K562 (cell line): ENCODE results near the gene PARD3. TPM values are rescaled to one million over a fixed set of nuclear protein-coding genes. Genes with fewer than 3 reads are reported as not detected.

Experiments used
- ATAC-seq: fragments of 200-7000 bp; cut with Tn5 transposase; 3 replicates; pipeline ENCODE4 v1.9.1; 2020; ENCODE audit warnings: moderate library complexity
- BruUV-seq: library from RNA; stranded (reverse); fragments of 400-500 nt; replicated peaks from 2 replicates; lab custom pipeline; 2021; lab: Mats Ljungman, UMichigan
- CTCF ChIA-PET: fragments of 300-600 bp; formaldehyde crosslinking; extraction: SDS; loops from one replicate; lab custom pipeline; 2021; ENCODE audit warnings: low intra/inter-chr PET ratio; lab: Yijun Ruan, JAX
- POLR2A ChIA-PET: fragments of 300-600, 350-650 bp; sonication (Branson Sonifier 250); formaldehyde crosslinking; extraction: SDS; loops from one replicate; lab custom pipeline; 2021; ENCODE audit warnings: antibody characterized with exemption, inconsistent platforms; lab: Yijun Ruan, JAX
- DNase-seq, 4 experiments: peaks; one replicate each; pipeline versions ENCODE4 v3.0.0 to v3.0.0-alpha.2; 2011 to 2018; ENCODE audit warnings: low spot score in 3 of 4, mixed read lengths in 3 of 4; ENCODE audit errors: extremely low read depth in 1 of 4
- FAIRE-seq: peaks from 2 replicates; lab custom pipeline; 2011; peaks lifted over from hg19 to GRCh38; lab: Jason Lieb, UNC
- H2AFZ ChIP-seq: 2 replicates; pipeline ENCODE4 v1.6.0; 2011; ENCODE audit warnings: low read depth, low read length, control low read depth, inconsistent platforms
- H3K27ac ChIP-seq: fragments of 200-600 bp; 3 replicates; pipeline ENCODE4 v1.8.0; 2011; ENCODE audit warnings: low read depth, mild to moderate bottlenecking, control low read depth, inconsistent platforms, low read length, moderate library complexity, mixed read lengths; ENCODE audit errors: extremely low read depth
- H3K27me3 ChIP-seq, 2 experiments: fragments of 300-600 bp in 1 of 2; 2 replicates in 1 of 2; 3 replicates in 1 of 2; pipeline versions ENCODE4 v1.6.0 to v1.8.0; 2011; ENCODE audit warnings: inconsistent platforms in 2 of 2, low read length in 2 of 2, mild to moderate bottlenecking in 1 of 2, mixed read lengths in 1 of 2, moderate library complexity in 1 of 2; ENCODE audit not compliant: control insufficient read depth in 2 of 2, insufficient read depth in 2 of 2
- H3K36me3 ChIP-seq: fragments of 300-600 bp; 3 replicates; pipeline ENCODE4 v1.8.0; 2011; ENCODE audit warnings: mild to moderate bottlenecking, low read length, inconsistent platforms; ENCODE audit not compliant: control insufficient read depth, insufficient read depth
- H3K4me1 ChIP-seq, 2 experiments: fragments of 200-600 bp in 1 of 2; replicated peaks in 1 of 2; 2 replicates in 1 of 2; 3 replicates in 1 of 2; pipeline versions ENCODE4 v1.5.1 to v1.8.0; 2011; ENCODE audit warnings: inconsistent platforms in 2 of 2, low read length in 2 of 2, mild to moderate bottlenecking in 1 of 2, mixed read lengths in 1 of 2, moderate library complexity in 1 of 2; ENCODE audit not compliant: control insufficient read depth in 2 of 2, insufficient read depth in 2 of 2
- H3K4me2 ChIP-seq: 2 replicates; pipeline ENCODE4 v1.6.1; 2011; ENCODE audit warnings: low read length, control low read depth, inconsistent platforms, mixed read lengths; ENCODE audit not compliant: insufficient read depth
- H3K4me3 ChIP-seq: fragments of 200-600 bp; sonication (generic), shearing (Covaris generic); 2 replicates; pipeline ENCODE4 v1.5.1; 2016; ENCODE audit warnings: control low read depth, inconsistent platforms
- H3K79me2 ChIP-seq: fragments of 200-600 bp; 3 replicates; pipeline ENCODE4 v1.8.0; 2011; ENCODE audit warnings: low read length, inconsistent platforms; ENCODE audit not compliant: control insufficient read depth, insufficient read depth
- H3K9ac ChIP-seq, 2 experiments: 2 replicates each; pipeline versions ENCODE4 v1.6.0 to v1.6.1; 2011; ENCODE audit warnings: low read depth in 2 of 2, low read length in 2 of 2, control low read depth in 1 of 2, inconsistent platforms in 1 of 2, mild to moderate bottlenecking in 1 of 2, mixed read lengths in 1 of 2; ENCODE audit not compliant: insufficient read depth in 1 of 2
- H3K9me1 ChIP-seq: one replicate; pipeline ENCODE4 v1.6.0; 2011; ENCODE audit warnings: inconsistent platforms, mild to moderate bottlenecking, low read length, moderate library complexity; ENCODE audit not compliant: control insufficient read depth, insufficient read depth
- H3K9me3 ChIP-seq: replicated peaks from 2 replicates; pipeline ENCODE4 v1.5.1; 2011; ENCODE audit warnings: low read depth, low read length, inconsistent platforms; ENCODE audit not compliant: control insufficient read depth, insufficient read depth
- H4K20me1 ChIP-seq: replicated peaks from 2 replicates; pipeline ENCODE4 v1.6.1; 2011; ENCODE audit warnings: low read length, inconsistent platforms, mixed read lengths; ENCODE audit not compliant: control insufficient read depth, insufficient read depth
- ATF2 ChIP-seq: sonication (generic); formaldehyde crosslinking; IDR thresholded peaks from 2 replicates; pipeline ENCODE4 v1.8.1; 2022; ENCODE audit warnings: missing genetic modification reagents
- C11orf30 ChIP-seq: fragments of 450-650 bp; IDR thresholded peaks from 2 replicates; pipeline ENCODE4 v1.6.1; 2016; ENCODE audit warnings: low read depth, mild to moderate bottlenecking
- CBX5 ChIP-seq: IDR thresholded peaks from 2 replicates; pipeline ENCODE4 v1.6.1; 2014; ENCODE audit warnings: low read depth, borderline replicate concordance
- KAT8 ChIP-seq: fragments of 450-650 bp; IDR thresholded peaks from 2 replicates; pipeline ENCODE4 v1.6.1; 2016; ENCODE audit warnings: low read depth, mild to moderate bottlenecking
- MITF ChIP-seq: IDR thresholded peaks from 2 replicates; pipeline ENCODE4 v1.6.1; 2014; ENCODE audit warnings: antibody characterized with exemption
- TCF15 ChIP-seq: fragments of 250-450 bp; sonication (Bioruptor Pico); IDR thresholded peaks from 2 replicates; pipeline ENCODE4 v1.8.0; 2022; ENCODE audit warnings: moderate library complexity, mild to moderate bottlenecking, inconsistent platforms
- THRAP3 ChIP-seq: fragments of 450-650 bp; IDR thresholded peaks from 2 replicates; pipeline ENCODE4 v1.6.1; 2016; ENCODE audit warnings: mild to moderate bottlenecking, inconsistent platforms, borderline replicate concordance
- WHSC1 ChIP-seq: IDR thresholded peaks from one replicate; pipeline ENCODE4 v1.6.1; 2012; ENCODE audit warnings: low read length, control low read depth, inconsistent platforms
- ZNF121 ChIP-seq: sonication (generic); formaldehyde crosslinking; conservative IDR thresholded peaks from 2 replicates; pipeline ENCODE4 v1.8.0; 2022; ENCODE audit warnings: missing genetic modification reagents
- ZNF324 ChIP-seq: fragments of 250-450 bp; sonication (Bioruptor Pico); IDR thresholded peaks from 2 replicates; pipeline ENCODE4 v1.4.0; 2020; ENCODE audit warnings: mild to moderate bottlenecking
- ZNF717 ChIP-seq: fragments of 250-450 bp; sonication (Bioruptor Pico); IDR thresholded peaks from 2 replicates; pipeline ENCODE4 v1.5.0; 2021
- ZNF76 ChIP-seq: fragments of 250-450 bp; sonication (Bioruptor Pico); IDR thresholded peaks from 2 replicates; pipeline ENCODE4 v1.4.0; 2020; ENCODE audit warnings: mild to moderate bottlenecking, moderate library complexity, borderline replicate concordance
- WGBS: fragments of 100-300 bp; shearing (Covaris generic); methylation state at CpG from one replicate; pipeline ENCODE4 v1.1.6; 2016; ENCODE audit warnings: low coverage, mixed read lengths; ENCODE audit not compliant: insufficient coverage; ENCODE audit errors: missing lambda C conversion rate; 5-methylcytosine and 5-hydroxymethylcytosine counted together
- in situ Hi-C: fragments of 300-500 bp; cut with MboI; formaldehyde crosslinking; loops from 4 replicates; pipeline ENCODE4 v1.15.0; 2018; ENCODE audit warnings: inconsistent platforms, mixed read lengths
- intact Hi-C: fragments of 100-400 bp; cut with micrococcal nuclease; formaldehyde crosslinking; loops from 2 replicates; pipeline ENCODE4 v1.14.2; 2022
- polyA plus RNA-seq, 8 experiments: library from polyadenylated mRNA; depleted of rRNA in 4 of 8; stranded (reverse) in 5 of 8; unstranded in 3 of 8; fragments of >200 nt; fragmentation: Nextera tagmentation in 2 of 8; fragmentation: Illumina TruSeq in 1 of 8; extraction: Ambion mirVana in 2 of 8; extraction: Trizol in 1 of 8; gene quantifications; 2 replicates each; pipeline versions ENCODE4 v1.2.1 to v1.2.3, GENCODE V29; 2011 to 2014; ENCODE audit warnings: inconsistent platforms in 1 of 8, missing spikeins in 1 of 8
- total RNA-seq, 7 experiments: library from RNA; depleted of rRNA in 6 of 7; stranded (reverse); fragments of >200 nt in 6 of 7; fragmentation: Illumina TruSeq in 2 of 7; extraction: Trizol in 2 of 7; gene quantifications; 2 replicates each; pipeline versions ENCODE4 v1.2.1 to v1.2.3, GENCODE V29; 2011 to 2021; ENCODE audit warnings: low replicate concordance in 1 of 7

PARD3 gene
- total and polyA plus RNA-seq, 9 of the 15 experiments (the other 6 are each of a cell fraction or from before 2014, with no cell fraction given), result 2.7 to 11.7 (median 7.7) TPM

GRCh38 chr10:34677132-34677531 is 138.0 kb downstream of the PARD3 start:
- CTCF ChIA-PET, result no interaction called here
- no peak overlapping the region for H3K4me3 ChIP-seq
- no TSS peak for BruUV-seq

GRCh38 chr10:34674176-34674575 is 140.9 kb downstream of the PARD3 start:
- no peaks in the 10 kb centered on the region; the same call in 1 of the 2 replicates for H4K20me1 ChIP-seq
- intact Hi-C loops, result no loop called here
- ATAC-seq (no peak), DNase-seq (no peak)
- no peaks in the 10 kb centered on the region for H3K9me3 ChIP-seq
- H3K4me1 ChIP-seq, result 0 out of 5 replicates have a peak, but pooled peaks cover 0 to 3% of the 10 kb centered on the region in 2 experiments
- no peaks in the 10 kb centered on the region for H3K36me3 ChIP-seq
- TF ChIP-seq THRAP3 (no peak), CBX5 (no peak), TCF15 (CRISPR knock-in tag) (no peak), WHSC1 (no peak), ZNF717 (no peak), ATF2 (CRISPR knock-in tag) (no peak), C11orf30 (no peak), ZNF76 (no peak), KAT8 (no peak), ZNF324 (CRISPR knock-in tag) (no peak)
- TF ChIP-seq, all 486 proteins: peak for 0
- 29% methylated on average over 7 of the region's 8 CpGs for WGBS
- FAIRE-seq, result no peak
- Histone ChIP-seq H3K27me3 (no peaks in the 10 kb centered on the region; a peak in 1 of 5 replicates), H3K79me2 (no peaks in the 10 kb centered on the region), H3K9ac (no peak overlapping the region), H3K27ac (no peak overlapping the region), H3K4me2 (no peak overlapping the region), H3K4me3 (no peak overlapping the region), H2AFZ (no peak overlapping the region), H3K9me1 (no peaks in the 10 kb centered on the region)
- CTCF ChIA-PET, result interaction anchor here (0.7 kb wide), 1 partner anchor 173 kb away, joined by 4 read pairs; no protein-coding TSS in a partner anchor
- in situ Hi-C loops, result no loop called here
- POLR2A ChIA-PET, result no interaction called here
- BruUV-seq, result no TSS peak

More at GRCh38 chr10:34677132-34677531, 138.0 kb downstream of the PARD3 start:
- POLR2A ChIA-PET, result no interaction called here
- Histone ChIP-seq H3K36me3 (no peaks in the 10 kb centered on the region), H4K20me1 (no peaks in the 10 kb centered on the region; the same call in 1 of the 2 replicates), H3K27me3 (no peaks in the 10 kb centered on the region), H3K9me1 (no peaks in the 10 kb centered on the region), H2AFZ (no peak overlapping the region), H3K4me1 (no peaks in the 10 kb centered on the region; a peak in 1 of 5 replicates), H3K9ac (no peak overlapping the region), H3K27ac (no peak overlapping the region), H3K9me3 (no peaks in the 10 kb centered on the region), H3K4me2 (no peak overlapping the region), H3K79me2 (no peaks in the 10 kb centered on the region)
- DNase-seq (no peak), FAIRE-seq (no peak), ATAC-seq (no peak)
- intact Hi-C loops (no loop called here), in situ Hi-C loops (no loop called here)
- TF ChIP-seq ZNF121 (CRISPR knock-in tag), result peak; percentile 53; the same call in 1 of the 2 replicates
- no peak for TF ChIP-seq MITF
